HG03039 (cell line): ENCODE data around the gene GINS1.

Experiments
- ATAC-seq: cut with Tn5 transposase; IDR thresholded peaks from one replicate; pipeline ENCODE4 v1.9.1; 2021; ENCODE audit warnings: mild to moderate bottlenecking, moderate library complexity; ENCODE audit not compliant: unreplicated experiment

GINS1 gene

GRCh38 chr20:25453035-25453810 lies 45.8 kb downstream of the GINS1 start:
- ATAC-seq = no peak

GRCh38 chr20:25454153-25454900 lies 46.9 kb downstream of the GINS1 start:
- no peak for ATAC-seq

GRCh38 chr20:25457886-25458680 lies 50.6 kb downstream of the GINS1 start:
- no peak for ATAC-seq

- no peak for ATAC-seq
Observed at GRCh38 chr20:25459111-25459830, 51.8 kb downstream of the GINS1 start.

- no peak for ATAC-seq
Observed at GRCh38 chr20:25459916-25460535, 52.6 kb downstream of the GINS1 start.

- no peak for ATAC-seq
Observed at GRCh38 chr20:25460566-25461280, 53.2 kb downstream of the GINS1 start.

GRCh38 chr20:25461281-25461650 lies 53.8 kb downstream of the GINS1 start:
- ATAC-seq = no peak

GRCh38 chr20:25461786-25462545 lies 54.5 kb downstream of the GINS1 start:
- ATAC-seq = no peak

GRCh38 chr20:25464501-25465242 lies 57.2 kb downstream of the GINS1 start:
- no peak for ATAC-seq

GRCh38 chr20:25465243-25466135 lies 58.0 kb downstream of the GINS1 start:
- ATAC-seq = no peak

- ATAC-seq = no peak
Observed at GRCh38 chr20:25466846-25467245, 59.4 kb downstream of the GINS1 start.

GRCh38 chr20:25467441-25467840 lies 60.0 kb downstream of the GINS1 start:
- ATAC-seq = no peak

GRCh38 chr20:25468126-25469075 lies 60.9 kb downstream of the GINS1 start:
- ATAC-seq = no peak

- ATAC-seq = no peak
Observed at GRCh38 chr20:25469558-25469957, 62.1 kb downstream of the GINS1 start.

GRCh38 chr20:25470045-25470444 lies 62.6 kb downstream of the GINS1 start:
- ATAC-seq = peak; percentile 64

- ATAC-seq = no peak
Observed at GRCh38 chr20:25471020-25471419, 63.5 kb downstream of the GINS1 start.
